ENCODE results near the gene ASB6. TPM values are rescaled to one million over a fixed set of nuclear protein-coding genes. Genes with fewer than 3 reads are reported as not detected.

The ASB6 gene
- total and polyA plus RNA-seq, 2 of the 13 experiments (the other 11 are each of a cell fraction or from before 2014, with no cell fraction given) = 8.2 to 8.4 TPM

GRCh38 chr9:129596541-129597331, 45.2 kb downstream of the ASB6 start (continued):
- TF ChIP-seq TCF12 (IDR thresholded peaks at IDR 0.05) (no peak), TCF12 (CRISPR knock-in tag; IDR thresholded peaks at IDR 0.05) (no peak), KLF16 (CRISPR knock-in tag; IDR thresholded peaks at IDR 0.05) (no peak), HMG20B (CRISPR knock-in tag; conservative IDR thresholded peaks at IDR 0.05) (no peak), RCOR2 (CRISPR knock-in tag; IDR thresholded peaks at IDR 0.05) (no peak; the same call in 1 of the 2 replicates), PHF8 (CRISPR knock-in tag; IDR thresholded peaks at IDR 0.05) (no peak), ZNF777 (CRISPR knock-in tag; IDR thresholded peaks at IDR 0.05) (no peak), FOXA3 (CRISPR knock-in tag; IDR thresholded peaks at IDR 0.05) (no peak), ZNF264 (CRISPR knock-in tag; IDR thresholded peaks at IDR 0.05) (no peak), TRAFD1 (CRISPR knock-in tag; IDR thresholded peaks at IDR 0.05; ENCODE audit: borderline replicate concordance) (no peak), NFE2L1 (CRISPR knock-in tag; IDR thresholded peaks at IDR 0.05; ENCODE audit: borderline replicate concordance) (no peak; the same call in 1 of the 2 replicates), ZNF558 (CRISPR knock-in tag; IDR thresholded peaks at IDR 0.05; ENCODE audit: borderline replicate concordance) (no peak), ZNF549 (CRISPR knock-in tag; IDR thresholded peaks at IDR 0.05) (no peak), CCDC6 (CRISPR knock-in tag; IDR thresholded peaks at IDR 0.05) (0 out of 2 replicates have a peak, but pooled peaks have one; percentile 1), HOMEZ (CRISPR knock-in tag; IDR thresholded peaks at IDR 0.05; ENCODE audit: low read depth) (no peak), LRRFIP1 (CRISPR knock-in tag; conservative IDR thresholded peaks at IDR 0.05) (no peak), PPARG (CRISPR knock-in tag; conservative IDR thresholded peaks at IDR 0.05) (no peak), ZNF331 (CRISPR knock-in tag; IDR thresholded peaks at IDR 0.05) (no peak), ATF6 (CRISPR knock-in tag; conservative IDR thresholded peaks at IDR 0.05) (no peak), ZNF761 (CRISPR knock-in tag; conservative IDR thresholded peaks at IDR 0.05) (no peak; the same call in 1 of the 2 replicates), ZNF629 (CRISPR knock-in tag; conservative IDR thresholded peaks at IDR 0.05) (no peak; the same call in 1 of the 2 replicates), HOXA7 (CRISPR knock-in tag; IDR thresholded peaks at IDR 0.05) (no peak), TMF1 (CRISPR knock-in tag; IDR thresholded peaks at IDR 0.05; ENCODE audit: low read depth) (no peak), PTBP1 (IDR thresholded peaks at IDR 0.05; ENCODE audit: low read depth, low read length, poor library complexity, severe bottlenecking) (no peak)
